ENCODE measurements around the gene EMILIN1.
"Not testable (repeated sequence)": the region's sequence is repeated elsewhere in the genome, so short reads cannot be mapped to it uniquely, and the experiment has no call there.

EMILIN1 gene

GRCh38 chr2:27099334-27099955, 21.0 kb downstream of the EMILIN1 start:
- CTCF ChIA-PET = interaction anchor here (0.7 to 1.6 kb wide), 5 partner anchors 12 to 203 kb away, joined by 3 to 5 read pairs (median 5); partner anchors contain the start of genes KHK and TRIM54
- DNase-seq (ENCODE audit: extremely low spot score) = no peak
- TF ChIP-seq FOXK2 (IDR thresholded peaks at IDR 0.05) (no peak), FOXM1 (IDR thresholded peaks at IDR 0.05; ENCODE audit: borderline replicate concordance) (no peak), L3MBTL2 (conservative IDR thresholded peaks at IDR 0.05) (no peak)
- POLR2A ChIA-PET = no interaction called here

DNA sequence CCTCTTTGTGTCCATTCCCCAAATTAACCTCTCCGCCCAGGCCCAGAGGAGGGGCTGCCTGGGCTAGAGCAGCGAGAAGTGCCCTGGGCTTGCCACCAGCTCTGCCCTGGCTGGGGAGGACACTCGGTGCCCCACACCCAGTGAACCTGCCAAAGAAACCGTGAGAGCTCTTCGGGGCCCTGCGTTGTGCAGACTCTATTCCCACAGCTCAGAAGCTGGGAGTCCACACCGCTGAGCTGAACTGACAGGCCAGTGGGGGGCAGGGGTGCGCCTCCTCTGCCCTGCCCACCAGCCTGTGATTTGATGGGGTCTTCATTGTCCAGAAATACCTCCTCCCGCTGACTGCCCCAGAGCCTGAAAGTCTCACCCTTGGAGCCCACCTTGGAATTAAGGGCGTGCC, 21.6 kb downstream of the EMILIN1 start:
- CTCF ChIA-PET = interaction anchor here (0.8 to 1.6 kb wide), 4 partner anchors 91 to 203 kb away, joined by 3 to 5 read pairs (median 5); partner anchors contain the start of gene TRIM54
- no peak for DNase-seq (ENCODE audit: extremely low spot score)
- TF ChIP-seq L3MBTL2 (conservative IDR thresholded peaks at IDR 0.05) = no peak
- no peak for TF ChIP-seq FOXK2 (IDR thresholded peaks at IDR 0.05)
- TF ChIP-seq TARDBP (IDR thresholded peaks at IDR 0.05) = no peak
- no peak for TF ChIP-seq SP1 (IDR thresholded peaks at IDR 0.05)
- TF ChIP-seq NFRKB (IDR thresholded peaks at IDR 0.05) = no peak
- POLR2A ChIA-PET = interaction anchor here (1.0 kb wide), 1 partner anchor 19 kb away, joined by 3 read pairs; no protein-coding TSS in a partner anchor

DNA sequence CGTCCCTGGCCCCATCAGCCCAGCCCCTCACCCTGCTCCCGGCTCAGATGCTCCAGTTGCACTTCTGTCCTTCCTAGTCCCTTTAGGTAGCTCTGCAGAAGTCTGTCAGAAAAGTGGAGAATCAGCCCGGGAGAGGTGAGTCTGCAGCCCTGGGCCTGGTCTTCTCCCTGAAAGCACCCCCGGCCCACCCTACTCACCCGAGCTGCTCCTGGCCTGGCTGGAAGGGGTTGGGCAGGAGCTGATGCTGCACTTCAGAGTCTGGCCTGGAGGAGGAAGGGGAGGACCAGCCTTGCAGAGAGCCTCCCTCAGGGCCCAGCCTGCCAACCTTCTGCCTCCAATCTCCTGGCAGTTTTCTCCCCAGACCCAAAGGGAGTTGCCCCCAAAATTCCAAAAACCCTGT, 23.9 kb downstream of the EMILIN1 start:
- ChIA-PET CTCF (interaction anchor here (0.5 to 1.4 kb wide), 3 partner anchors 89 to 201 kb away, joined by 3 to 5 read pairs (median 5); no protein-coding TSS in a partner anchor), POLR2A (no interaction called here)
- DNase-seq (ENCODE audit: extremely low spot score) = no peak
- TF ChIP-seq NFRKB (IDR thresholded peaks at IDR 0.05) (no peak), LEF1 (IDR thresholded peaks at IDR 0.05; ENCODE audit: borderline replicate concordance) (no peak), SP1 (IDR thresholded peaks at IDR 0.05) (no peak), HDGF (IDR thresholded peaks at IDR 0.05; ENCODE audit: borderline replicate concordance) (no peak), ELF4 (IDR thresholded peaks at IDR 0.05) (no peak), ARNT (IDR thresholded peaks at IDR 0.05) (no peak), L3MBTL2 (conservative IDR thresholded peaks at IDR 0.05) (no peak), FOXA1 (IDR thresholded peaks at IDR 0.05) (no peak), CTBP1 (IDR thresholded peaks at IDR 0.05; ENCODE audit: borderline replicate concordance) (no peak)

- no peak for TF ChIP-seq LEF1 (IDR thresholded peaks at IDR 0.05; ENCODE audit: borderline replicate concordance)
- TF ChIP-seq FOXK2 (IDR thresholded peaks at IDR 0.05) = no peak
- TF ChIP-seq HDGF (IDR thresholded peaks at IDR 0.05; ENCODE audit: borderline replicate concordance) = no peak
- no peak for TF ChIP-seq CTBP1 (IDR thresholded peaks at IDR 0.05; ENCODE audit: borderline replicate concordance)
- TF ChIP-seq FOXM1 (IDR thresholded peaks at IDR 0.05; ENCODE audit: borderline replicate concordance) = no peak
- no peak for TF ChIP-seq FOXA1 (IDR thresholded peaks at IDR 0.05)
- no peak for TF ChIP-seq TARDBP (IDR thresholded peaks at IDR 0.05)
- no peak for TF ChIP-seq ARNT (IDR thresholded peaks at IDR 0.05)
- no peak for TF ChIP-seq SP1 (IDR thresholded peaks at IDR 0.05)
- TF ChIP-seq L3MBTL2 (conservative IDR thresholded peaks at IDR 0.05) = no peak
- TF ChIP-seq, protein P1, sequence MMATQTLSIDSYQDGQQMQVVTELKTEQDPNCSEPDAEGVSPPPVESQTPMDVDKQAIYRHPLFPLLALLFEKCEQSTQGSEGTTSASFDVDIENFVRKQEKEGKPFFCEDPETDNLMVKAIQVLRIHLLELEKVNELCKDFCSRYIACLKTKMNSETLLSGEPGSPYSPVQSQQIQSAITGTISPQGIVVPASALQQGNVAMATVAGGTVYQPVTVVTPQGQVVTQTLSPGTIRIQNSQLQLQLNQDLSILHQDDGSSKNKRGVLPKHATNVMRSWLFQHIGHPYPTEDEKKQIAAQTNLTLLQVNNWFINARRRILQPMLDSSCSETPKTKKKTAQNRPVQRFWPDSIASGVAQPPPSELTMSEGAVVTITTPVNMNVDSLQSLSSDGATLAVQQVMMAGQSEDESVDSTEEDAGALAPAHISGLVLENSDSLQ (IDR thresholded peaks at IDR 0.05) = no peak
- TF ChIP-seq SUZ12 (IDR thresholded peaks at IDR 0.05) = no peak
- no peak for TF ChIP-seq NFRKB (IDR thresholded peaks at IDR 0.05)
- TF ChIP-seq ELF4 (IDR thresholded peaks at IDR 0.05) = no peak
- no peak for TF ChIP-seq BHLHE40 (IDR thresholded peaks at IDR 0.05; ENCODE audit: borderline replicate concordance)
- TF ChIP-seq ZNF384 (IDR thresholded peaks at IDR 0.05) = no peak
- DNase-seq (ENCODE audit: extremely low spot score) = no peak
- ChIA-PET CTCF (interaction anchor here (0.6 kb wide), 1 partner anchor 12 kb away, joined by 3 read pairs; no protein-coding TSS in a partner anchor), POLR2A (no interaction called here)
These were observed 27.6 kb downstream of the EMILIN1 start for GRCh38 chr2:27105981-27106380.

GRCh38 chr2:27108221-27108620, 29.8 kb downstream of the EMILIN1 start:
- DNase-seq (ENCODE audit: extremely low spot score) = no peak
- POLR2A ChIA-PET = interaction anchor here (1.3 kb wide), 1 partner anchor 26 kb away, joined by 3 read pairs; no protein-coding TSS in a partner anchor
- CTCF ChIA-PET = interaction anchor here (0.7 kb wide), 1 partner anchor 54 kb away, joined by 4 read pairs; no protein-coding TSS in a partner anchor
- TF ChIP-seq, protein P1 (IDR thresholded peaks at IDR 0.05) = no peak
- TF ChIP-seq FOXM1 (IDR thresholded peaks at IDR 0.05; ENCODE audit: borderline replicate concordance) = no peak
- no peak for TF ChIP-seq SP1 (IDR thresholded peaks at IDR 0.05)

DNA sequence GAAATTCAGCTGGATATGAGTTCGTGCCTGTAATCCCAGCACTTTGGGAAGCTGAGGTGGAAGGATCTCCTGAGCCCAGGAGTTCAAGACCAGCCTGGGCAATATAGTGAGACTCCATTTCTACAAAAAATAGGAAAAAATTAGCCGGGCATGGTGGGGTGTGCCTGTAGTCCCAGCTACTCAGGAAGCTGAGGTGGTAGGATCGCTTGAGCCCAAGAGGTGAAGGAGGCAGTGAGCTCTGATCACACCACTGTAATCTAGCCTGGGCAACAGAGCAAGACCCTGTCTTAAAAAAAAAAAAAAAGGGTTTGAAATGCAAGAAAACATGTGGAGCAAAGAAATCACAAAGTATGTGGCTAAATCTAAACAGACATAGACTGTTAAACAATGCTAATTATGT, 30.7 kb downstream of the EMILIN1 start:
- CTCF ChIA-PET = no interaction called here

DNA sequence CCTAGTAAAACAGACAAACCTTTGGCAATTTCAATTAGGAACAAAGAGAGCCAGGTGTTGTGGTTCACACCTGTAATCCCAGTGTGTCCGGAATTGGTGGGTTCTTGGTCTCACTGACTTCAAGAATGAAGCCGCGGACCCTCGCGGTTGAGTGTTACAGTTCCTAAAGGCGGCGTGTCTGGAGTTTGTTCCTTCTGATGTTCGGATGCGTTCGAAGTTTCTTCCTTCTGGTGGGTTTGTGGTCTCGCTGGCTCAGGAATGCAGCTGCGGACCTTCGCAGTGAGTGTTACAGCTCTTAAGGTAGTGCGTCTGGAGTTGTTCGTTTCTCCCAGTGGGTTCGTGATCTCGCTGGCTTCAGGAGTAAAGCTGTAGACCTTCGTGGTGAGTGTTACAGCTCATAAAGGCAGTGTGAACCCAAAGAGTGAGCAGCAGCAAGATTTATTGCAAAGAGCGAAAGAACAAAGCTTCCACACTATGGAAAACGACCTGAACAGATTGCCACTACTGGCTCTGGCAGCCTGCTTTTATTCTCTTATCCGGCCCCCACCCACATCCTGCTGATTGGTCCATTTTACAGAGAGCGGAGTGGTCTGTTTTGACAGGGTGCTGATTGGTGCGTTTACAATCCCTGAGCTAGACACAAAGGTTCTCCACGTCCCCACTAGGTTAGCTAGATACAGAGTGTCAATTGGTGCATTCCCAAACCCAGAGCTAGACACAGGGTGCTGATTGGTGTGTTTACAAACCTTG, 32.4 kb downstream of the EMILIN1 start:
- POLR2A ChIA-PET = interaction anchor here (1.2 kb wide), 1 partner anchor 24 kb away, joined by 3 read pairs; no protein-coding TSS in a partner anchor
- CTCF ChIA-PET = interaction anchor here (0.6 kb wide), 1 partner anchor 193 kb away, joined by 4 read pairs; no protein-coding TSS in a partner anchor
- DNase-seq (ENCODE audit: extremely low spot score) = not testable (repeated sequence)

More for the DNA sequence above, 30.7 kb downstream of the EMILIN1 start:
- TF ChIP-seq ELF4 (IDR thresholded peaks at IDR 0.05) (no peak), NFRKB (IDR thresholded peaks at IDR 0.05) (no peak), ARNT (IDR thresholded peaks at IDR 0.05) (no peak), CTBP1 (IDR thresholded peaks at IDR 0.05; ENCODE audit: borderline replicate concordance) (no peak), SUZ12 (IDR thresholded peaks at IDR 0.05) (no peak), SP1 (IDR thresholded peaks at IDR 0.05) (no peak)
- POLR2A ChIA-PET = interaction anchor here (0.9 to 1.3 kb wide), 2 partner anchors 15 to 25 kb away, joined by 3 read pairs; no protein-coding TSS in a partner anchor
- no peak for DNase-seq (ENCODE audit: extremely low spot score)

GRCh38 chr2:27111392-27112078, 33.1 kb downstream of the EMILIN1 start:
- CTCF ChIA-PET; DNase-seq (ENCODE audit: extremely low spot score): not testable (repeated sequence)
- POLR2A ChIA-PET = interaction anchor here (1.2 kb wide), 1 partner anchor 24 kb away, joined by 3 read pairs; no protein-coding TSS in a partner anchor
